ENCODE measurements around the gene KIF1B. TPM values are rescaled to one million over a fixed set of nuclear protein-coding genes. Genes with fewer than 3 reads are reported as not detected.

The KIF1B gene
- total and polyA plus RNA-seq, 2 experiments from 2014 or later, result 21.5 to 68.4 TPM

- Mint-ChIP-seq H3K36me3 (ENCODE audit: low read depth) (peaks cover 14% of the 10 kb centered on the region), H3K4me1 (peaks cover 12% of the 10 kb centered on the region), H3K27me3 (ENCODE audit: insufficient read depth, low read depth, poor library complexity) (peaks cover 8% of the 10 kb centered on the region), H3K9me3 (no peaks in the 10 kb centered on the region; the same call in 2 of the 3 replicates), H3K4me3 (no peak overlapping the region), H3K27ac (no peak overlapping the region)
- Histone ChIP-seq H3K27me3 (ENCODE audit: insufficient read depth) (no peaks in the 10 kb centered on the region), H3K9me2 (ENCODE audit: insufficient read depth) (no peaks in the 10 kb centered on the region), H3K4me2 (no peak overlapping the region), H3K27ac (ENCODE audit: low read depth) (no peak overlapping the region), H4K20me1 (replicated peaks; ENCODE audit: insufficient read depth) (no peaks in the 10 kb centered on the region; the same call in 1 of the 2 replicates), H2AFZ (no peak overlapping the region), H3K36me3 (ENCODE audit: insufficient read depth) (no peaks in the 10 kb centered on the region; the same call in 1 of the 2 replicates), H3F3A (replicated peaks; ENCODE audit: low read depth) (0 out of 2 replicates have a peak, but pooled peaks cover 3% of the 10 kb centered on the region), H3K79me2 (replicated peaks; ENCODE audit: insufficient read depth) (no peaks in the 10 kb centered on the region), H3K4me3 (no peak overlapping the region), H3K4me1 (ENCODE audit: insufficient read depth) (peaks cover 10% of the 10 kb centered on the region; the same call in 1 of the 2 replicates)
- no peak for TF ChIP-seq ZNF331 (CRISPR knock-in tag; IDR thresholded peaks at IDR 0.05; ENCODE audit: low read depth)
- no peak for TF ChIP-seq NANOG (IDR thresholded peaks at IDR 0.05; ENCODE audit: borderline replicate concordance)
- no peak for TF ChIP-seq JUNB (IDR thresholded peaks at IDR 0.05; ENCODE audit: unreplicated experiment)
- TF ChIP-seq REST (IDR thresholded peaks at IDR 0.05; ENCODE audit: unreplicated experiment), result no peak
- no peak for TF ChIP-seq CTCF (conservative IDR thresholded peaks at IDR 0.05; ENCODE audit: low read depth in 2 of 2)
- no peak for TF ChIP-seq ETS1 (IDR thresholded peaks at IDR 0.05)
- no peak for TF ChIP-seq ZNF462 (CRISPR knock-in tag; IDR thresholded peaks at IDR 0.05)
- no peak for TF ChIP-seq STAT1 (IDR thresholded peaks at IDR 0.05; ENCODE audit: unreplicated experiment)
- no peak for TF ChIP-seq CREB1 (CRISPR knock-in tag; IDR thresholded peaks at IDR 0.05; ENCODE audit: low read depth)
- no peak for TF ChIP-seq POLR2AphosphoS5 (IDR thresholded peaks at IDR 0.05; ENCODE audit: low read depth)
- TF ChIP-seq EZH2 (IDR thresholded peaks at IDR 0.05; ENCODE audit: low read depth, unreplicated experiment), result no peak
- DNase-seq (ENCODE audit: low spot score), result no peak
- no peak for ATAC-seq
Observed at GRCh38 chr1:10383630-10384029, 173.3 kb downstream of the KIF1B start.
